Measurements from ENCODE around the gene NAT16.

GRCh38 chr7:101217388-101218235, 37.5 kb upstream of the NAT16 start, which contains the start of the genes PLOD3 and ZNHIT1:
- TF ChIP-seq, protein P1, sequence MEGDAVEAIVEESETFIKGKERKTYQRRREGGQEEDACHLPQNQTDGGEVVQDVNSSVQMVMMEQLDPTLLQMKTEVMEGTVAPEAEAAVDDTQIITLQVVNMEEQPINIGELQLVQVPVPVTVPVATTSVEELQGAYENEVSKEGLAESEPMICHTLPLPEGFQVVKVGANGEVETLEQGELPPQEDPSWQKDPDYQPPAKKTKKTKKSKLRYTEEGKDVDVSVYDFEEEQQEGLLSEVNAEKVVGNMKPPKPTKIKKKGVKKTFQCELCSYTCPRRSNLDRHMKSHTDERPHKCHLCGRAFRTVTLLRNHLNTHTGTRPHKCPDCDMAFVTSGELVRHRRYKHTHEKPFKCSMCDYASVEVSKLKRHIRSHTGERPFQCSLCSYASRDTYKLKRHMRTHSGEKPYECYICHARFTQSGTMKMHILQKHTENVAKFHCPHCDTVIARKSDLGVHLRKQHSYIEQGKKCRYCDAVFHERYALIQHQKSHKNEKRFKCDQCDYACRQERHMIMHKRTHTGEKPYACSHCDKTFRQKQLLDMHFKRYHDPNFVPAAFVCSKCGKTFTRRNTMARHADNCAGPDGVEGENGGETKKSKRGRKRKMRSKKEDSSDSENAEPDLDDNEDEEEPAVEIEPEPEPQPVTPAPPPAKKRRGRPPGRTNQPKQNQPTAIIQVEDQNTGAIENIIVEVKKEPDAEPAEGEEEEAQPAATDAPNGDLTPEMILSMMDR (IDR thresholded peaks at IDR 0.05), result peak; percentile 33; the same call in 1 of the 2 replicates
- no peak for TF ChIP-seq ZFX (IDR thresholded peaks at IDR 0.05; ENCODE audit: borderline replicate concordance)

Measured in 22Rv1 (cell line).